GM18909 (cell line): ENCODE measurements around the gene NOC4L.
"Not testable (repeated sequence)": the region's sequence is repeated elsewhere in the genome, so short reads cannot be mapped to it uniquely, and the experiment has no call there.

Source experiments
- ATAC-seq: cut with Tn5 transposase; IDR thresholded peaks from one replicate; pipeline ENCODE4 v1.9.1; 2021; ENCODE audit warnings: mild to moderate bottlenecking; ENCODE audit not compliant: unreplicated experiment, poor library complexity

NOC4L gene

GRCh38 chr12:132144115-132144809 is at the start of gene NOC4L, which contains the start of gene DDX51:
Gene NOC4L, plus strand, starts transcription at chr12:132144457. Its CDS starts 32 bp downstream, at chr12:132144489.
Gene DDX51, minus strand, starts transcription at chr12:132144319. Its CDS starts 23 bp downstream, at chr12:132144296.
- peak; percentile 84 for ATAC-seq

GRCh38 chr12:132095520-132096409 is 48.5 kb upstream of the NOC4L start:
- ATAC-seq, result no peak

- no peak for ATAC-seq
These were observed 44.5 kb upstream of the NOC4L start for GRCh38 chr12:132099739-132100138.

GRCh38 chr12:132100306-132101065 is 43.8 kb upstream of the NOC4L start:
- ATAC-seq, result no peak

GRCh38 chr12:132102297-132102696 is 42.0 kb upstream of the NOC4L start:
- ATAC-seq, result no peak

- not testable (repeated sequence) for ATAC-seq
These were observed 41.2 kb upstream of the NOC4L start for GRCh38 chr12:132103072-132103471.

GRCh38 chr12:132103542-132104308 is 40.5 kb upstream of the NOC4L start:
- ATAC-seq, result no peak

- no peak for ATAC-seq
These were observed 38.8 kb upstream of the NOC4L start for GRCh38 chr12:132105467-132105866.

- no peak for ATAC-seq
These were observed 37.3 kb upstream of the NOC4L start for GRCh38 chr12:132106921-132107320.

GRCh38 chr12:132108211-132108832 is 35.9 kb upstream of the NOC4L start:
- no peak for ATAC-seq

- no peak for ATAC-seq
These were observed 34.5 kb upstream of the NOC4L start for GRCh38 chr12:132109741-132110140.

- no peak for ATAC-seq
These were observed 33.6 kb upstream of the NOC4L start for GRCh38 chr12:132110677-132111076.

GRCh38 chr12:132111654-132112304 is 32.5 kb upstream of the NOC4L start:
- no peak for ATAC-seq

GRCh38 chr12:132114667-132115066 is 29.6 kb upstream of the NOC4L start:
- ATAC-seq, result no peak

- no peak for ATAC-seq
These were observed 28.8 kb upstream of the NOC4L start for GRCh38 chr12:132115500-132115899.

- no peak for ATAC-seq
These were observed 27.3 kb upstream of the NOC4L start for GRCh38 chr12:132116709-132117557.

- ATAC-seq, result no peak
These were observed 26.7 kb upstream of the NOC4L start for GRCh38 chr12:132117558-132117875.

GRCh38 chr12:132118876-132119275 is 25.4 kb upstream of the NOC4L start:
- no peak for ATAC-seq
